Neural cell (in vitro differentiated cells): ENCODE measurements around the gene RYR3.

Experiments
- EP300 ChIP-seq: fragments of 450-650 bp; conservative IDR thresholded peaks from 2 replicates; pipeline ENCODE4 v1.6.1; 2014; ENCODE audit warnings: antibody characterized with exemption, mild to moderate bottlenecking, moderate library complexity; ENCODE audit not compliant: poor library complexity, severe bottlenecking
- POLR2AphosphoS5 ChIP-seq: IDR thresholded peaks from 2 replicates; pipeline ENCODE4 v1.6.1; 2012
- SMC3 ChIP-seq: fragments of 450-650 bp; conservative IDR thresholded peaks from 2 replicates; pipeline ENCODE4 v1.6.1; 2014; ENCODE audit warnings: antibody characterized with exemption, mild to moderate bottlenecking, moderate library complexity; ENCODE audit not compliant: poor library complexity
- TF ChIP-seq, protein P1 (sequence below): fragments of 450-650 bp; IDR thresholded peaks from 2 replicates; pipeline ENCODE4 v1.5.1; 2014; ENCODE audit warnings: antibody characterized with exemption, mild to moderate bottlenecking, moderate library complexity; ENCODE audit not compliant: poor library complexity, severe bottlenecking

DNA sequence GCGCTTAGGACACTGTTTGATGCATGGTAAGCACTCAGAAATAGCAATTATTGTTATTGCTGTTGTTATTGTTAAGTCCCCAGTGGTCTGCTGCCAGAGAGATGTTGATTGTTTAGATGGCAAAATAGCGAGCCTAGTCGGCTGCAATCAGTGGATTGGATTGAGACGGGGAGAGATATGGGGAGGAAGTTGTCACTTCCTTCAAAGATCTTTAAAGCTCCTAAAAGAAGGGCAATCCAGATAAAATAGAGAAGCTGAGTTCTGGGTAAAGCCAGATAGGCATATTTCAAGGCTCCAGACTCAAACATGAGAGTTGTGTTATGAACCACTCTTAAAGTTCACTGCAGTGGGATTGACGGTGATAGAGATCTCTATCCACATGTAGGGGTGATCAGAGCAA lies 64.5 kb downstream of the RYR3 start:
- TF ChIP-seq POLR2AphosphoS5 (no peak), EP300 (no peak), SMC3 (no peak)
- TF ChIP-seq, protein P1, sequence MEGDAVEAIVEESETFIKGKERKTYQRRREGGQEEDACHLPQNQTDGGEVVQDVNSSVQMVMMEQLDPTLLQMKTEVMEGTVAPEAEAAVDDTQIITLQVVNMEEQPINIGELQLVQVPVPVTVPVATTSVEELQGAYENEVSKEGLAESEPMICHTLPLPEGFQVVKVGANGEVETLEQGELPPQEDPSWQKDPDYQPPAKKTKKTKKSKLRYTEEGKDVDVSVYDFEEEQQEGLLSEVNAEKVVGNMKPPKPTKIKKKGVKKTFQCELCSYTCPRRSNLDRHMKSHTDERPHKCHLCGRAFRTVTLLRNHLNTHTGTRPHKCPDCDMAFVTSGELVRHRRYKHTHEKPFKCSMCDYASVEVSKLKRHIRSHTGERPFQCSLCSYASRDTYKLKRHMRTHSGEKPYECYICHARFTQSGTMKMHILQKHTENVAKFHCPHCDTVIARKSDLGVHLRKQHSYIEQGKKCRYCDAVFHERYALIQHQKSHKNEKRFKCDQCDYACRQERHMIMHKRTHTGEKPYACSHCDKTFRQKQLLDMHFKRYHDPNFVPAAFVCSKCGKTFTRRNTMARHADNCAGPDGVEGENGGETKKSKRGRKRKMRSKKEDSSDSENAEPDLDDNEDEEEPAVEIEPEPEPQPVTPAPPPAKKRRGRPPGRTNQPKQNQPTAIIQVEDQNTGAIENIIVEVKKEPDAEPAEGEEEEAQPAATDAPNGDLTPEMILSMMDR, result no peak
